Right lung (tissue), 5 donors: ENCODE measurements around the gene DPF3. TPM values are rescaled to one million over a fixed set of nuclear protein-coding genes. Genes with fewer than 3 reads are reported as not detected.

Experiments
- polyA plus RNA-seq, 5 donors: library from polyadenylated mRNA; unstranded; fragments of 120-200 nt; gene quantifications; one replicate each; pipeline versions ENCODE4 v1.2.1 to v1.2.3, GENCODE V29; 2013; ENCODE audit warnings: inconsistent platforms in 1 of 5, low replicate concordance in 1 of 5; ENCODE audit not compliant: insufficient read length in 5 of 5, insufficient read depth in 1 of 5

The DPF3 gene
- polyA plus RNA-seq, 5 donors, result 1.6 to 2.4 (median 1.8) TPM

Other genes starting within 250 kb of the DPF3 start
- gene DCAF4, start 32.4 kb upstream of the DPF3 start, polyA plus RNA-seq, result 10 to 100 TPM; 17.0 to 27.0 (median 17.6) TPM
- 10 to 100 TPM; 16.0 to 20.1 (median 17.2) TPM for gene ZFYVE1, start 133.0 kb upstream of the DPF3 start, polyA plus RNA-seq
- gene RBM25, start 164.4 kb upstream of the DPF3 start, polyA plus RNA-seq, result 100 to 1,000 TPM; 134 to 260 (median 207) TPM
- gene PSEN1, start 242.4 kb upstream of the DPF3 start, polyA plus RNA-seq, result 10 to 100 TPM; 43.1 to 56.9 (median 53.2) TPM